GM19324 (cell line): Measurements from ENCODE around the gene KLHL29.

ENCODE experiments used
- ATAC-seq: cut with Tn5 transposase; IDR thresholded peaks from one replicate; pipeline ENCODE4 v1.9.1; 2021; ENCODE audit warnings: mild to moderate bottlenecking, moderate library complexity; ENCODE audit not compliant: unreplicated experiment, low FRiP score

The KLHL29 gene

GRCh38 chr2:23584054-23584745 is 199.2 kb downstream of the KLHL29 start:
- no peak for ATAC-seq

GRCh38 chr2:23585273-23586170 is 200.5 kb downstream of the KLHL29 start:
- no peak for ATAC-seq

- ATAC-seq, result no peak
These were observed 201.8 kb downstream of the KLHL29 start for GRCh38 chr2:23586741-23587306.

- no peak for ATAC-seq
These were observed 202.4 kb downstream of the KLHL29 start for GRCh38 chr2:23587341-23587880.

GRCh38 chr2:23588106-23588505 is 203.1 kb downstream of the KLHL29 start:
- no peak for ATAC-seq

- no peak for ATAC-seq
These were observed 203.7 kb downstream of the KLHL29 start for GRCh38 chr2:23588508-23589201.

GRCh38 chr2:23589220-23589647 is 204.3 kb downstream of the KLHL29 start:
- no peak for ATAC-seq

- no peak for ATAC-seq
These were observed 204.8 kb downstream of the KLHL29 start for GRCh38 chr2:23589739-23590138.

- no peak for ATAC-seq
These were observed 205.4 kb downstream of the KLHL29 start for GRCh38 chr2:23590241-23590869.

- no peak for ATAC-seq
These were observed 206.1 kb downstream of the KLHL29 start for GRCh38 chr2:23591111-23591510.

GRCh38 chr2:23592061-23592685 is 207.2 kb downstream of the KLHL29 start:
- ATAC-seq, result no peak

- no peak for ATAC-seq
These were observed 208.1 kb downstream of the KLHL29 start for GRCh38 chr2:23592898-23593751.

- no peak for ATAC-seq
These were observed 208.9 kb downstream of the KLHL29 start for GRCh38 chr2:23593752-23594459.

GRCh38 chr2:23594460-23594825 is 209.5 kb downstream of the KLHL29 start:
- no peak for ATAC-seq

GRCh38 chr2:23595021-23595420 is 210.0 kb downstream of the KLHL29 start:
- no peak for ATAC-seq

GRCh38 chr2:23595601-23596251 is 210.7 kb downstream of the KLHL29 start:
- ATAC-seq, result no peak

- no peak for ATAC-seq
These were observed 211.4 kb downstream of the KLHL29 start for GRCh38 chr2:23596316-23596885.
